ENCODE data around the gene LAMP1.
A peak's percentile ranks its signal among the peaks of the same experiment; 100 is the strongest.

The LAMP1 gene

DNA sequence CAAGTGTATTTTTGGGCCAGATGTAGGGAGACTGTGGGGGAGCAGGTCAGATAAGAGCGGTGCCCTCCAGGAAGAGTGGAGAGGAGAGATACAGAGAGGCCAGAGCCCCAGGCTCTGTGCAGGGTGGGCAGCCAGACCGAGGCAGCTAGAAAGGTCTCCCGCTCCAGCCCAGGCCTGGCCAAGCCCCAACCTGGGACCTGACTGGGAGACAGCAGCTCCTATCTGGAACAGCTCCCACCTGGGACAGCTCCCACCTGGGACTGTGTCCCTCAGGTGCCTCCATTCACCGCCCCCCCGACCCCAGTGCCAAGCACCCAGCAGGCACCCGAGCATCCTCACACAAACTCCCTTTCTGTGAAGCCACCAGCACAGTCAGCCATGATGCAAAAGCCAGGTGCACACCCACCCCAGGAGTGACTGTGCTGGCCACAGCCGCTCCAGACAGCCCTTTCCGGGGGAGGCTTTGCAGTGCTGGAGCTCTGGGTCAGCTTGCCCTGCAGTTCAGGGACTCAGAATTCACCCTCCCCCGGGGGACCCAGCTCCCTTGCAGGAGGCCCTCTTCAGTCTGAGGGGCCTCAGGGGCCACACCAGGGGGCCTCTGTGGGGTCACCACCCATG, 69.0 kb downstream of the LAMP1 start:
- TF ChIP-seq EGR1 (IDR thresholded peaks at IDR 0.05) (no peak), TCF12 (IDR thresholded peaks at IDR 0.05; ENCODE audit: low read depth) (no peak), REST (IDR thresholded peaks at IDR 0.05; ENCODE audit: low read depth) (peak; percentile 37; the same call in 1 of the 2 replicates), NFIC (IDR thresholded peaks at IDR 0.05) (no peak), EP300 (IDR thresholded peaks at IDR 0.05; ENCODE audit: borderline replicate concordance) (no peak)

- no peak for TF ChIP-seq FOXM1 (IDR thresholded peaks at IDR 0.05; ENCODE audit: borderline replicate concordance, low read depth)
- no peak for TF ChIP-seq RAD21 (IDR thresholded peaks at IDR 0.05; ENCODE audit: low read depth)
- TF ChIP-seq ZBTB7A (IDR thresholded peaks at IDR 0.05; ENCODE audit: low read depth), result no peak
- no peak for TF ChIP-seq CEBPB (IDR thresholded peaks at IDR 0.05)
- TF ChIP-seq, protein P1, sequence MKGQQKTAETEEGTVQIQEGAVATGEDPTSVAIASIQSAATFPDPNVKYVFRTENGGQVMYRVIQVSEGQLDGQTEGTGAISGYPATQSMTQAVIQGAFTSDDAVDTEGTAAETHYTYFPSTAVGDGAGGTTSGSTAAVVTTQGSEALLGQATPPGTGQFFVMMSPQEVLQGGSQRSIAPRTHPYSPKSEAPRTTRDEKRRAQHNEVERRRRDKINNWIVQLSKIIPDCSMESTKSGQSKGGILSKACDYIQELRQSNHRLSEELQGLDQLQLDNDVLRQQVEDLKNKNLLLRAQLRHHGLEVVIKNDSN (IDR thresholded peaks at IDR 0.05), result no peak
- no peak for TF ChIP-seq TEAD4 (IDR thresholded peaks at IDR 0.05)
- TF ChIP-seq TAF1 (IDR thresholded peaks at IDR 0.05; ENCODE audit: low read depth), result no peak
- TF ChIP-seq YY1 (IDR thresholded peaks at IDR 0.05; ENCODE audit: low read depth), result no peak
- no peak for TF ChIP-seq REST (IDR thresholded peaks at IDR 0.05; ENCODE audit: low read depth)
- TF ChIP-seq NFIC (IDR thresholded peaks at IDR 0.05), result no peak
- TF ChIP-seq, protein P2, sequence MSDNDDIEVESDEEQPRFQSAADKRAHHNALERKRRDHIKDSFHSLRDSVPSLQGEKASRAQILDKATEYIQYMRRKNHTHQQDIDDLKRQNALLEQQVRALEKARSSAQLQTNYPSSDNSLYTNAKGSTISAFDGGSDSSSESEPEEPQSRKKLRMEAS (IDR thresholded peaks at IDR 0.05), result no peak
- TF ChIP-seq EP300 (IDR thresholded peaks at IDR 0.05; ENCODE audit: borderline replicate concordance), result no peak
Measured at GRCh38 chr13:113367020-113367560, 70.1 kb downstream of the LAMP1 start.

- TF ChIP-seq ZBTB7A (IDR thresholded peaks at IDR 0.05; ENCODE audit: low read depth) (no peak), TAF1 (IDR thresholded peaks at IDR 0.05; ENCODE audit: low read depth) (no peak), CEBPB (IDR thresholded peaks at IDR 0.05) (no peak), YY1 (IDR thresholded peaks at IDR 0.05; ENCODE audit: low read depth) (no peak), FOXM1 (IDR thresholded peaks at IDR 0.05; ENCODE audit: borderline replicate concordance, low read depth) (no peak), NFIC (IDR thresholded peaks at IDR 0.05) (no peak), CREB1 (IDR thresholded peaks at IDR 0.05; ENCODE audit: low read depth) (no peak), EP300 (IDR thresholded peaks at IDR 0.05; ENCODE audit: borderline replicate concordance) (no peak), REST (IDR thresholded peaks at IDR 0.05; ENCODE audit: low read depth) (no peak), TEAD4 (IDR thresholded peaks at IDR 0.05) (no peak), RAD21 (IDR thresholded peaks at IDR 0.05; ENCODE audit: low read depth) (no peak)
- TF ChIP-seq, protein P1 (IDR thresholded peaks at IDR 0.05), result no peak
- TF ChIP-seq, protein P2 (IDR thresholded peaks at IDR 0.05), result no peak
Measured at GRCh38 chr13:113367771-113368170, 70.7 kb downstream of the LAMP1 start.

GRCh38 chr13:113369189-113369588, 72.2 kb downstream of the LAMP1 start:
- TF ChIP-seq TCF12 (IDR thresholded peaks at IDR 0.05; ENCODE audit: low read depth), result no peak
- no peak for TF ChIP-seq EP300 (IDR thresholded peaks at IDR 0.05; ENCODE audit: borderline replicate concordance)
- TF ChIP-seq, protein P2 (IDR thresholded peaks at IDR 0.05), result no peak
- no peak for TF ChIP-seq NFIC (IDR thresholded peaks at IDR 0.05)
- no peak for TF ChIP-seq YY1 (IDR thresholded peaks at IDR 0.05; ENCODE audit: low read depth)
- no peak for TF ChIP-seq EGR1 (IDR thresholded peaks at IDR 0.05)
- TF ChIP-seq FOXM1 (IDR thresholded peaks at IDR 0.05; ENCODE audit: borderline replicate concordance, low read depth), result no peak
- no peak for TF ChIP-seq CREB1 (IDR thresholded peaks at IDR 0.05; ENCODE audit: low read depth)
- TF ChIP-seq TEAD4 (IDR thresholded peaks at IDR 0.05), result no peak
- no peak for TF ChIP-seq RAD21 (IDR thresholded peaks at IDR 0.05; ENCODE audit: low read depth)
- no peak for TF ChIP-seq REST (IDR thresholded peaks at IDR 0.05; ENCODE audit: low read depth)
- no peak for TF ChIP-seq CEBPB (IDR thresholded peaks at IDR 0.05)
